ENCODE results near the gene DTD1. TPM values are rescaled to one million over a fixed set of nuclear protein-coding genes. Genes with fewer than 3 reads are reported as not detected.

DTD1 gene
- total RNA-seq, 6 experiments from 2014 or later, result 5.4 to 21.2 (median 7.5) TPM

- DNase-seq, result no peak
- H3K27ac ChIP-seq, result no peak overlapping the region
- no peak for TF ChIP-seq CTCF (IDR thresholded peaks at IDR 0.05)
- TF ChIP-seq POLR2A (IDR thresholded peaks at IDR 0.05), result no peak
- H3K27me3 ChIP-seq, result no peaks in the 10 kb centered on the region
- H3K9me3 ChIP-seq, result no peaks in the 10 kb centered on the region
- H3K36me3 ChIP-seq, result no peaks in the 10 kb centered on the region
- no peak overlapping the region for H3K4me3 ChIP-seq
- 66% methylated on average over 4 of the region's 8 CpGs for WGBS (ENCODE audit: insufficient coverage, low coverage, low lambda C conversion rate, missing lambda C conversion rate)
- H3K4me1 ChIP-seq, result no peaks in the 10 kb centered on the region
- intact Hi-C loops (cut with DNase I), result no loop called here
- no peak for ATAC-seq
These were observed 140.5 kb downstream of the DTD1 start for GRCh38 chr20:18728165-18728869.

- no peak overlapping the region for H3K27ac ChIP-seq
- H3K36me3 ChIP-seq, result no peaks in the 10 kb centered on the region
- WGBS (ENCODE audit: insufficient coverage, low coverage, low lambda C conversion rate, missing lambda C conversion rate), result 72% methylated on average over 3 of the region's 5 CpGs
- no peak for TF ChIP-seq CTCF (IDR thresholded peaks at IDR 0.05)
- TF ChIP-seq POLR2A (IDR thresholded peaks at IDR 0.05), result no peak
- no peak for DNase-seq
- intact Hi-C loops (cut with DNase I), result no loop called here
- no peaks in the 10 kb centered on the region for H3K27me3 ChIP-seq
- no peaks in the 10 kb centered on the region for H3K9me3 ChIP-seq
- H3K4me3 ChIP-seq, result no peak overlapping the region
- no peak for ATAC-seq
- H3K4me1 ChIP-seq, result no peaks in the 10 kb centered on the region
These were observed 141.0 kb downstream of the DTD1 start for GRCh38 chr20:18728870-18729224.

GRCh38 chr20:18729231-18729825 lies 141.5 kb downstream of the DTD1 start:
- ATAC-seq, result no peak
- no peak overlapping the region for H3K4me3 ChIP-seq
- H3K4me1 ChIP-seq, result no peaks in the 10 kb centered on the region
- H3K27me3 ChIP-seq, result no peaks in the 10 kb centered on the region
- WGBS (ENCODE audit: insufficient coverage, low coverage, low lambda C conversion rate, missing lambda C conversion rate), result 91% methylated on average over 6 of the region's 6 CpGs
- DNase-seq, result no peak
- TF ChIP-seq CTCF (IDR thresholded peaks at IDR 0.05), result no peak
- TF ChIP-seq POLR2A (IDR thresholded peaks at IDR 0.05), result no peak
- intact Hi-C loops (cut with DNase I), result no loop called here
- H3K36me3 ChIP-seq, result no peaks in the 10 kb centered on the region
- H3K9me3 ChIP-seq, result no peaks in the 10 kb centered on the region
- H3K27ac ChIP-seq, result no peak overlapping the region

- Histone ChIP-seq H3K27ac (no peak overlapping the region), H3K4me3 (no peak overlapping the region), H3K9me3 (no peaks in the 10 kb centered on the region), H3K36me3 (no peaks in the 10 kb centered on the region), H3K4me1 (no peaks in the 10 kb centered on the region), H3K27me3 (no peaks in the 10 kb centered on the region)
- intact Hi-C loops (cut with DNase I), result no loop called here
- ATAC-seq, result no peak
- TF ChIP-seq CTCF (IDR thresholded peaks at IDR 0.05) (no peak), POLR2A (IDR thresholded peaks at IDR 0.05) (no peak)
- DNase-seq, result no peak
- 100% methylated on average over 1 of the region's 1 CpG for WGBS (ENCODE audit: insufficient coverage, low coverage, low lambda C conversion rate, missing lambda C conversion rate)
These were observed 144.1 kb downstream of the DTD1 start for GRCh38 chr20:18731940-18732339.
